Measurements from ENCODE around the gene NCBP3.

DNA sequence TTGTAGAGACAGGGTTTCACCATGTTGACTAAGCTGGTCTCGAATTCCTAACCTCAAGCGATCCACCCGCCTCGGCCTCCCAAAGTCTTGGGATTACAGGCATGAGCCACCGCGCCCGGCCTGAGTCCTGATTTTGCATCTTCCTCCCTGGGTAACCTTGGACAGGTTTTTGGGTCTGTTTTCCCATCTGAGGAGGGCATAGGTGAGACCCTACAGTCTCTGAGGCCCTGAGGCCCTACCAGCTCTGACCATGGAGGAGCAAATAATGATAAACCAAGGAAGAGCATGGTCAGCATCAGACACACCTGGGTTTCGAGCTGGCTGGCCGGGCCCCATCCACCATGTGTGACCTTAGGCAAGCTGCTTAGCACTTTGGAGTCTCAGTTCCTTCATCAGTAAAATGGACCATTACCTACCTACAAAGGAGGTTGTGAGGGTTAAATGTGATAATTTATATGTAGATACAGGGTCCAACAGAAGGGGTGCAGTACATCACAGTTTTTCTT, 1.2 kb upstream of the NCBP3 start:
- TF ChIP-seq, protein P1, sequence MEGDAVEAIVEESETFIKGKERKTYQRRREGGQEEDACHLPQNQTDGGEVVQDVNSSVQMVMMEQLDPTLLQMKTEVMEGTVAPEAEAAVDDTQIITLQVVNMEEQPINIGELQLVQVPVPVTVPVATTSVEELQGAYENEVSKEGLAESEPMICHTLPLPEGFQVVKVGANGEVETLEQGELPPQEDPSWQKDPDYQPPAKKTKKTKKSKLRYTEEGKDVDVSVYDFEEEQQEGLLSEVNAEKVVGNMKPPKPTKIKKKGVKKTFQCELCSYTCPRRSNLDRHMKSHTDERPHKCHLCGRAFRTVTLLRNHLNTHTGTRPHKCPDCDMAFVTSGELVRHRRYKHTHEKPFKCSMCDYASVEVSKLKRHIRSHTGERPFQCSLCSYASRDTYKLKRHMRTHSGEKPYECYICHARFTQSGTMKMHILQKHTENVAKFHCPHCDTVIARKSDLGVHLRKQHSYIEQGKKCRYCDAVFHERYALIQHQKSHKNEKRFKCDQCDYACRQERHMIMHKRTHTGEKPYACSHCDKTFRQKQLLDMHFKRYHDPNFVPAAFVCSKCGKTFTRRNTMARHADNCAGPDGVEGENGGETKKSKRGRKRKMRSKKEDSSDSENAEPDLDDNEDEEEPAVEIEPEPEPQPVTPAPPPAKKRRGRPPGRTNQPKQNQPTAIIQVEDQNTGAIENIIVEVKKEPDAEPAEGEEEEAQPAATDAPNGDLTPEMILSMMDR (IDR thresholded peaks at IDR 0.05) = no peak
- no peak for TF ChIP-seq POLR2A (IDR thresholded peaks at IDR 0.05)

All from Peyer's patch (tissue), 4 donors.